Measurements from ENCODE around the gene GRPEL1. TPM values are rescaled to one million over a fixed set of nuclear protein-coding genes. Genes with fewer than 3 reads are reported as not detected.
A peak's percentile ranks its signal among the peaks of the same experiment; 100 is the strongest.
"Not testable (repeated sequence)": the region's sequence is repeated elsewhere in the genome, so short reads cannot be mapped to it uniquely, and the experiment has no call there.

The GRPEL1 gene
- total RNA-seq, 1 experiment from 2014 or later = 47.3 TPM

DNA sequence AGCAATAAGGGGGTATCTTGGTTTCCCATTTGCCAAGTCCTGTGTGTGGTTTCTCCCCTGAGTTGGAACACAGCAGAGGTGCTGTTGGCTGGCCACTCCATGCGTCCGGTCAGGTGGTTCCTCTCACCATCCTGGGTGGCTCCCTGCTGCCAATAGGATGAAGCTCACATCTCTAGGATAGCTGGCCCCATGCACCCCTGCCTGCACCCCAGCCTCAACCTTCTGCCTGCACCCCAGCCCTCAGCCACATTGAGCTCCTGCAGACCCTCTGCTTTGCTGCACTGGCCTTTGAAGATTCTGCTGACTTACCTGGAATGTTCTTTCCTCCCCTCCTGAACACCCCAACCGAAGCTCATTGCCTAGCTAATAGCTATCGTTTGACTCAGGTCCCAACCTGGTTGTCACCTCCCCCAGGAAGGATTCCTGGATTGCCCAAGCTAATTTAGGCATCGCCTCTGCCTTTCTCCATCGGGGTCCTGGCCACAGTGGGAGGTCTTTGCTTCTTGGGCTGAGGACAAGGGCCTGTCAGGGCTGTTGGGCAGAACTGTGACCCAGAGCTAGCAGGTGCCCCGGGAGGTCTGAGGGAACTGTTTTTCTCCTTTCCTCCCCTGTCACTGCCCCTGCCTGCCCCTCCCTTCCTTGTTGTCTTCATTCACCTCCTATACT lies 36.6 kb upstream of the GRPEL1 start:
- no peaks in the 10 kb centered on the region for H3K27me3 Mint-ChIP-seq (ENCODE audit: insufficient read depth, unreplicated experiment)
- Histone ChIP-seq H3K9me3 (no peaks in the 10 kb centered on the region), H3K4me1 (peaks cover 11% of the 10 kb centered on the region), H3K4me3 (ENCODE audit: low read depth, low read length) (no peak overlapping the region), H3K27me3 (replicated peaks; ENCODE audit: control insufficient read depth, insufficient read depth, low read length) (no peaks in the 10 kb centered on the region), H3K36me3 (ENCODE audit: control insufficient read depth, insufficient read depth, low read length) (no peaks in the 10 kb centered on the region)
- no peak for DNase-seq
- ChIA-PET CTCF (interaction anchor here (0.6 to 1.4 kb wide), 5 partner anchors 30 to 685 kb away, joined by 3 to 4 read pairs (median 4); partner anchors contain the start of genes SORCS2 and TADA2B), POLR2A (no interaction called here)
- peaks cover 6% of the 10 kb centered on the region for H3K36me3 Mint-ChIP-seq (ENCODE audit: insufficient read depth, unreplicated experiment)
- TF ChIP-seq, protein P1, sequence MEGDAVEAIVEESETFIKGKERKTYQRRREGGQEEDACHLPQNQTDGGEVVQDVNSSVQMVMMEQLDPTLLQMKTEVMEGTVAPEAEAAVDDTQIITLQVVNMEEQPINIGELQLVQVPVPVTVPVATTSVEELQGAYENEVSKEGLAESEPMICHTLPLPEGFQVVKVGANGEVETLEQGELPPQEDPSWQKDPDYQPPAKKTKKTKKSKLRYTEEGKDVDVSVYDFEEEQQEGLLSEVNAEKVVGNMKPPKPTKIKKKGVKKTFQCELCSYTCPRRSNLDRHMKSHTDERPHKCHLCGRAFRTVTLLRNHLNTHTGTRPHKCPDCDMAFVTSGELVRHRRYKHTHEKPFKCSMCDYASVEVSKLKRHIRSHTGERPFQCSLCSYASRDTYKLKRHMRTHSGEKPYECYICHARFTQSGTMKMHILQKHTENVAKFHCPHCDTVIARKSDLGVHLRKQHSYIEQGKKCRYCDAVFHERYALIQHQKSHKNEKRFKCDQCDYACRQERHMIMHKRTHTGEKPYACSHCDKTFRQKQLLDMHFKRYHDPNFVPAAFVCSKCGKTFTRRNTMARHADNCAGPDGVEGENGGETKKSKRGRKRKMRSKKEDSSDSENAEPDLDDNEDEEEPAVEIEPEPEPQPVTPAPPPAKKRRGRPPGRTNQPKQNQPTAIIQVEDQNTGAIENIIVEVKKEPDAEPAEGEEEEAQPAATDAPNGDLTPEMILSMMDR (IDR thresholded peaks at IDR 0.05; ENCODE audit: insufficient read depth in 1 of 2, low read depth in 1 of 2, low read length in 1 of 2, severe bottlenecking in 1 of 2, unreplicated experiment in 1 of 2) = no peak
- H3K9me3 Mint-ChIP-seq (ENCODE audit: unreplicated experiment) = no peaks in the 10 kb centered on the region
- no TSS peak for BruUV-seq (replicated peaks)
- peaks cover 5% of the 10 kb centered on the region for H3K4me1 Mint-ChIP-seq (ENCODE audit: low read depth, unreplicated experiment)
- H3K27ac Mint-ChIP-seq (ENCODE audit: unreplicated experiment) = peak overlapping the region; percentile 76
- intact Hi-C loops (cut with micrococcal nuclease; ENCODE audit: unreplicated experiment) = loop anchor here (5.0 kb wide), 2 partner anchors 38 to 617 kb away; no protein-coding TSS in a partner anchor
- peak overlapping the region; percentile 83 for H3K4me3 Mint-ChIP-seq (ENCODE audit: unreplicated experiment)

DNA sequence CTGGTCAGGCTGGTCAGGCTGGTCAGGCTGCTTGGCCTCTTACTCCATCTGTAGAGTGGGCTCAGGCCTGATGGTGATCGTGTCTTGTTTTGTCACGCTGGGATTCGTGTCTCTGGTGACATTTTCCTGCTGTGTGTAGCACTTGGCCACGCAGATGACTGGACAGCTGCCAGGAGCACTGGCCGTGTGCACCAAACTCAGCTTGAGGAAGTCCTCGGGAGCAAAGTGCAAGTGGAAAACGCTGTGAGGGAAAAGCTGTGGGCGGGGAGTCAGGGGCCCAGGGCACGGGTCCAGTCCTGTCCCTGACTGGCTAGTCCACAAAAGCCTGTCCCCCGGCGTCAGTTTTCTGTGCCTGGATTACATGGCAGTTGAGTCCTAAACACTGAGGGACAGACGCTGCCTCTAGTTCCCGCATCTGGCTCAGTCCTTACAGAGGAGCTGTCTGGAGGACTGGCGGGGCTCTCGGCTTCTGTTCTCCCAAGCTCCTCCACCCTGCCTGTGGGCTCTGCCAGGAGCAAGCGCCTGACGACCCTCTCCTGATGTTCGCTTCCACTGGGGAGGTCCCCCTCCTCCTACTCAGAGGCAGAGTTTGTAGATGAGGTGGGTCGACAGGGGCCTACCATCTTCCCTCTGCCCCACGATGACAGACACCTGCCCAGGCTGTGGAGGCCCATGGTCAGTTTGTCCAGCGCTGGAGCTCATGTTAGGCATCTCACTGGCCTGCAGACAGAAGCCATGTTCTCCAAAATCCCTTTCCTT lies 35.9 kb upstream of the GRPEL1 start:
- POLR2A ChIA-PET = no interaction called here
- Histone ChIP-seq H3K9me3 (no peaks in the 10 kb centered on the region), H3K27me3 (replicated peaks; ENCODE audit: control insufficient read depth, insufficient read depth, low read length) (no peaks in the 10 kb centered on the region), H3K36me3 (ENCODE audit: control insufficient read depth, insufficient read depth, low read length) (no peaks in the 10 kb centered on the region), H3K4me3 (ENCODE audit: low read depth, low read length) (peak overlapping the region; percentile 57), H3K4me1 (peaks cover 11% of the 10 kb centered on the region)
- TSS peak; percentile 73 for BruUV-seq (replicated peaks)
- Mint-ChIP-seq H3K36me3 (ENCODE audit: insufficient read depth, unreplicated experiment) (peaks cover 6% of the 10 kb centered on the region), H3K9me3 (ENCODE audit: unreplicated experiment) (no peaks in the 10 kb centered on the region), H3K27me3 (ENCODE audit: insufficient read depth, unreplicated experiment) (no peaks in the 10 kb centered on the region), H3K4me3 (ENCODE audit: unreplicated experiment) (peak overlapping the region; percentile 83), H3K4me1 (ENCODE audit: low read depth, unreplicated experiment) (peaks cover 5% of the 10 kb centered on the region), H3K27ac (ENCODE audit: unreplicated experiment) (peak overlapping the region; percentile 76)
- CTCF ChIA-PET = interaction anchor here (0.6 to 1.8 kb wide), 6 partner anchors 33 to 685 kb away, joined by 3 to 8 read pairs (median 4); partner anchors contain the start of genes SORCS2 and TADA2B
- peak; percentile 78 to 87 for DNase-seq
- intact Hi-C loops (cut with micrococcal nuclease; ENCODE audit: unreplicated experiment) = loop anchor here (2.0 to 5.0 kb wide), 4 partner anchors 23 to 616 kb away; no protein-coding TSS in a partner anchor
- TF ChIP-seq, protein P1 (IDR thresholded peaks at IDR 0.05; ENCODE audit: insufficient read depth in 1 of 2, low read depth in 1 of 2, low read length in 1 of 2, severe bottlenecking in 1 of 2, unreplicated experiment in 1 of 2) = no peak

DNA sequence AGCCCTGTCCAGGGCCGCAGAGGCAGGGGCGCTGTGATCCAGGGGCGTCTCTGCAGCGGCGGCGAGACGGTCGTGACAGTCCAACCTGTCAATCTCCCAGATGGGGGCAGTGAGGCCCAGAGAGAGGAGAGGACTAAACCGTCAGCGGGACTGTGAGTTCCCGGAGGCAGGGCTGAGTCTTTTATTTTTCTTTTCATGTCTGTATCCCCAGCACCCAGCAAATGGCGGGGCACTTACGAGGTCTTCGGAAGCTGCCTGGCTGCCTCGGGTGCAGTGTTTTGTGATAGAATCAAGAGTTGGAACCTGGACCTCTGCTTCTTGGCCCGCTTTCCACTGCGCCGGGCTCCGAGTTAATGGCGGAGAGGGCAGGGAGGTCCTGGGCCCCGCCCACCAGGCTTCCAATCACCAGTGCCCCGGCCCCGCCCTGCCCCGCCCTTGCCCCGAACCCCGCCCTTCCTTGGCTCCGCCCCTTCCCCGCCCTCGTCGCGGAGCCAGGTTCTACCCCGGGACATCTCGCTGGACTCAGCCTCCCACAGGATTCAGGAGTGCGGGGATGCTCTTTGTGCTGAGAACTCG lies 35.3 kb upstream of the GRPEL1 start:
- H3K36me3 ChIP-seq (ENCODE audit: control insufficient read depth, insufficient read depth, low read length) = no peaks in the 10 kb centered on the region
- H3K9me3 Mint-ChIP-seq (ENCODE audit: unreplicated experiment) = no peaks in the 10 kb centered on the region
- H3K27me3 Mint-ChIP-seq (ENCODE audit: insufficient read depth, unreplicated experiment) = no peaks in the 10 kb centered on the region
- H3K4me1 Mint-ChIP-seq (ENCODE audit: low read depth, unreplicated experiment) = peaks cover 5% of the 10 kb centered on the region
- peak overlapping the region; percentile 76 for H3K27ac Mint-ChIP-seq (ENCODE audit: unreplicated experiment)
- H3K4me3 Mint-ChIP-seq (ENCODE audit: unreplicated experiment) = peak overlapping the region; percentile 83
- TF ChIP-seq, protein P1 (IDR thresholded peaks at IDR 0.05; ENCODE audit: insufficient read depth in 1 of 2, low read depth in 1 of 2, low read length in 1 of 2, severe bottlenecking in 1 of 2, unreplicated experiment in 1 of 2) = no peak
- peak overlapping the region; percentile 57 for H3K4me3 ChIP-seq (ENCODE audit: low read depth, low read length)
- ChIA-PET POLR2A (no interaction called here), CTCF (interaction anchor here (0.8 to 1.8 kb wide), 4 partner anchors 13 to 64 kb away, joined by 3 to 8 read pairs (median 6); no protein-coding TSS in a partner anchor)
- no peaks in the 10 kb centered on the region for H3K9me3 ChIP-seq
- peaks cover 6% of the 10 kb centered on the region for H3K36me3 Mint-ChIP-seq (ENCODE audit: insufficient read depth, unreplicated experiment)
- intact Hi-C loops (cut with micrococcal nuclease; ENCODE audit: unreplicated experiment) = loop anchor here (2.0 to 5.0 kb wide), 4 partner anchors 24 to 616 kb away; no protein-coding TSS in a partner anchor
- H3K27me3 ChIP-seq (replicated peaks; ENCODE audit: control insufficient read depth, insufficient read depth, low read length) = no peaks in the 10 kb centered on the region
- TSS peak; percentile 95 for BruUV-seq (replicated peaks)
- DNase-seq = peak; percentile 90
- H3K4me1 ChIP-seq = peaks cover 11% of the 10 kb centered on the region

DNA sequence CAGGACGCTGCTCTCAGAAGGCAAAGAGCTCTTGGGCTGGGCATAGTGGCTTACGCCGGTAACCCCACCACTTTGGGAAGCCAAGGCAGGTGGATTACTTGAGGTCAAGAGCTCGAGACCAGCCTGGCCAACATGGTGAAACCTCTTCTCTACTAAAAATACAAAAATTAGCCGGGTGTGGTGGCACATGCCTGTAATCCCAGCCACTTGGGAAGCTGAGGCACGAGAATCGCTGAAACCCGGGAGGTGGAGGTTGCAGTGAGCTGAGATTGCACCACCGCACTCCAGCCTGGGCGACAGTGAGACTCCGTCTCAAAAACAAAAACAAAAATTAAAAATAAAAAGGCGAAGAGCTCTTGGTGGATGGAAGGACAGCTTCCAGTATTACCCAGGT lies 34.6 kb upstream of the GRPEL1 start:
- not testable (repeated sequence) for BruUV-seq (replicated peaks); H3K27me3 ChIP-seq (replicated peaks; ENCODE audit: control insufficient read depth, insufficient read depth, low read length); H3K27ac Mint-ChIP-seq (ENCODE audit: unreplicated experiment); H3K4me1 Mint-ChIP-seq (ENCODE audit: low read depth, unreplicated experiment); H3K9me3 ChIP-seq; H3K36me3 Mint-ChIP-seq (ENCODE audit: insufficient read depth, unreplicated experiment); H3K27me3 Mint-ChIP-seq (ENCODE audit: insufficient read depth, unreplicated experiment); H3K36me3 ChIP-seq (ENCODE audit: control insufficient read depth, insufficient read depth, low read length); DNase-seq; H3K9me3 Mint-ChIP-seq (ENCODE audit: unreplicated experiment)
- CTCF ChIA-PET = interaction anchor here (0.8 to 1.8 kb wide), 4 partner anchors 12 to 65 kb away, joined by 3 to 8 read pairs (median 6); no protein-coding TSS in a partner anchor
- intact Hi-C loops (cut with micrococcal nuclease; ENCODE audit: unreplicated experiment) = loop anchor here (1.0 to 5.0 kb wide), 5 partner anchors 24 to 615 kb away; no protein-coding TSS in a partner anchor
- H3K4me3 ChIP-seq (ENCODE audit: low read depth, low read length) = peak overlapping the region; percentile 57
- H3K4me3 Mint-ChIP-seq (ENCODE audit: unreplicated experiment) = peak overlapping the region; percentile 83
- H3K4me1 ChIP-seq = peaks cover 11% of the 10 kb centered on the region
- POLR2A ChIA-PET = interaction anchor here (0.8 kb wide), 1 partner anchor 836 kb away, joined by 3 read pairs; no protein-coding TSS in a partner anchor

Data from Caco-2 (cell line).